Coronary artery (tissue), 2 donors: Measurements from ENCODE around the gene TGFBR3.

ENCODE experiments used
- DNase-seq: peaks from one replicate; pipeline ENCODE4 v3.0.0-alpha.2; 2017; ENCODE audit warnings: low spot score
- H3K27ac ChIP-seq, 2 donors: fragments of 200-600 bp; sonication (generic); one replicate each; pipeline ENCODE4 v1.5.1; 2016 to 2019
- H3K4me3 ChIP-seq: fragments of 200-600 bp; sonication (generic); 2 replicates; pipeline ENCODE4 v1.5.1; 2016; ENCODE audit warnings: mild to moderate bottlenecking, moderate library complexity
- CTCF ChIP-seq: fragments of 200-600 bp; sonication (generic); IDR thresholded peaks from one replicate; pipeline ENCODE4 v1.5.1; 2019; ENCODE audit warnings: antibody characterized with exemption

Gene TGFBR3

GRCh38 chr1:91660708-91661107, 225.2 kb downstream of the TGFBR3 start:
- H3K4me3 ChIP-seq = no peak overlapping the region
- no peak overlapping the region for H3K27ac ChIP-seq
- TF ChIP-seq CTCF = no peak
- no peak for DNase-seq

GRCh38 chr1:91655912-91656449, 230.0 kb downstream of the TGFBR3 start:
- no peak for DNase-seq
- no peak overlapping the region for H3K4me3 ChIP-seq
- H3K27ac ChIP-seq = no peak overlapping the region
- TF ChIP-seq CTCF = no peak

- Histone ChIP-seq H3K4me3 (no peak overlapping the region), H3K27ac (no peak overlapping the region)
- DNase-seq = no peak
- no peak for TF ChIP-seq CTCF
Measured at GRCh38 chr1:91653183-91653582, 232.8 kb downstream of the TGFBR3 start.

GRCh38 chr1:91651661-91652071, 234.3 kb downstream of the TGFBR3 start:
- Histone ChIP-seq H3K4me3 (no peak overlapping the region), H3K27ac (peak overlapping the region; percentile 78 to 85)
- DNase-seq = no peak
- TF ChIP-seq CTCF = no peak

GRCh38 chr1:91651243-91651642, 234.7 kb downstream of the TGFBR3 start:
- no peak for TF ChIP-seq CTCF
- peak overlapping the region; percentile 78 to 85 for H3K27ac ChIP-seq
- no peak for DNase-seq
- no peak overlapping the region for H3K4me3 ChIP-seq

GRCh38 chr1:91650764-91651163, 235.2 kb downstream of the TGFBR3 start:
- no peak for TF ChIP-seq CTCF
- Histone ChIP-seq H3K4me3 (no peak overlapping the region), H3K27ac (peak overlapping the region; percentile 78 to 85)
- peak; percentile 91 for DNase-seq

GRCh38 chr1:91647061-91647460, 238.9 kb downstream of the TGFBR3 start:
- Histone ChIP-seq H3K27ac (no peak overlapping the region), H3K4me3 (no peak overlapping the region)
- TF ChIP-seq CTCF = no peak
- DNase-seq = no peak
